ENCODE data around the gene FAM222A. TPM values are rescaled to one million over a fixed set of nuclear protein-coding genes. Genes with fewer than 3 reads are reported as not detected.
A peak's percentile ranks its signal among the peaks of the same experiment; 100 is the strongest.

The FAM222A gene
- total RNA-seq, 4 donors from 2014 or later: 7.0 to 24.3 (median 13.5) TPM

DNA sequence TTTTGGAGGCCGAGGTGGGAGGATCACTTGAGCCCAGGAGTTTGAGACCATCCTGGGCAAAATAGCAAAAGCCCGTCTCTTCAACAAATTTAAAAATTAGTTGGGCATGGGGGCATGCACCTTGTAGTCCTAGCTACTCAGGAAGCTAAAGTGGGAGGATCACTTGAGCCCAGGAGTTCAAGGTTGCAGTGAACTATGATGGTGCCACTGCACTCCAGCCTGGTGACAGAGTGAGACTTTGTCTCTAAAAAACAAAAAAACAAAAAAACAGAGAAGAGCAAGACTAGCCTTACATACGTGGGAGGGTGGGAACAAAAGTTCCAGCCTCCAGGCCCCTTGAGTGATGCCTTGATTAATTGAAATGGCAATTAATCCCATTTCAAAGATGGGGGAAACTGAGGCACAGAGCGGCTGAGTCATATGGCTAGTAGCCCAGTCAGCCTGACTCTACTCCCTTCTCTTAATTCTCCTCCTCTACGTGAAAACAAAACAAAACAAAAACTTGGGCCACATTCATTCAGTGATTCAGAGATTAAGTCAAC is 3.3 kb upstream of the FAM222A start:
- DNase-seq (no peak), ATAC-seq (no peak)
- intact Hi-C loops (cut with DNase I; ENCODE audit: low total_unique reads) (loop anchor here (10.0 kb wide), 2 partner anchors 175 to 1035 kb away; partner anchors contain the start of genes GLTP and PPP1CC), in situ Hi-C loops (cut with MboI; ENCODE audit: low sequenced_read_pairs in 4 of 4) (no loop called here)
- H3K4me1 ChIP-seq: peaks cover 8 to 11% of the 10 kb centered on the region in 2 donors
- H3K36me3 ChIP-seq: no peaks in the 10 kb centered on the region
- no peak overlapping the region for H3K4me3 ChIP-seq
- no peak overlapping the region for H3K27ac ChIP-seq
- TF ChIP-seq POLR2A (IDR thresholded peaks at IDR 0.05): no peak
- TF ChIP-seq, protein P1, sequence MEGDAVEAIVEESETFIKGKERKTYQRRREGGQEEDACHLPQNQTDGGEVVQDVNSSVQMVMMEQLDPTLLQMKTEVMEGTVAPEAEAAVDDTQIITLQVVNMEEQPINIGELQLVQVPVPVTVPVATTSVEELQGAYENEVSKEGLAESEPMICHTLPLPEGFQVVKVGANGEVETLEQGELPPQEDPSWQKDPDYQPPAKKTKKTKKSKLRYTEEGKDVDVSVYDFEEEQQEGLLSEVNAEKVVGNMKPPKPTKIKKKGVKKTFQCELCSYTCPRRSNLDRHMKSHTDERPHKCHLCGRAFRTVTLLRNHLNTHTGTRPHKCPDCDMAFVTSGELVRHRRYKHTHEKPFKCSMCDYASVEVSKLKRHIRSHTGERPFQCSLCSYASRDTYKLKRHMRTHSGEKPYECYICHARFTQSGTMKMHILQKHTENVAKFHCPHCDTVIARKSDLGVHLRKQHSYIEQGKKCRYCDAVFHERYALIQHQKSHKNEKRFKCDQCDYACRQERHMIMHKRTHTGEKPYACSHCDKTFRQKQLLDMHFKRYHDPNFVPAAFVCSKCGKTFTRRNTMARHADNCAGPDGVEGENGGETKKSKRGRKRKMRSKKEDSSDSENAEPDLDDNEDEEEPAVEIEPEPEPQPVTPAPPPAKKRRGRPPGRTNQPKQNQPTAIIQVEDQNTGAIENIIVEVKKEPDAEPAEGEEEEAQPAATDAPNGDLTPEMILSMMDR (IDR thresholded peaks at IDR 0.05 in 4 of 5, conservative IDR thresholded peaks at IDR 0.05 in 1 of 5): no peak
- peaks cover 0 to 2% (median 0%) of the 10 kb centered on the region in 3 donors for H3K27me3 ChIP-seq
- no peaks in the 10 kb centered on the region for H3K9me3 ChIP-seq

DNA sequence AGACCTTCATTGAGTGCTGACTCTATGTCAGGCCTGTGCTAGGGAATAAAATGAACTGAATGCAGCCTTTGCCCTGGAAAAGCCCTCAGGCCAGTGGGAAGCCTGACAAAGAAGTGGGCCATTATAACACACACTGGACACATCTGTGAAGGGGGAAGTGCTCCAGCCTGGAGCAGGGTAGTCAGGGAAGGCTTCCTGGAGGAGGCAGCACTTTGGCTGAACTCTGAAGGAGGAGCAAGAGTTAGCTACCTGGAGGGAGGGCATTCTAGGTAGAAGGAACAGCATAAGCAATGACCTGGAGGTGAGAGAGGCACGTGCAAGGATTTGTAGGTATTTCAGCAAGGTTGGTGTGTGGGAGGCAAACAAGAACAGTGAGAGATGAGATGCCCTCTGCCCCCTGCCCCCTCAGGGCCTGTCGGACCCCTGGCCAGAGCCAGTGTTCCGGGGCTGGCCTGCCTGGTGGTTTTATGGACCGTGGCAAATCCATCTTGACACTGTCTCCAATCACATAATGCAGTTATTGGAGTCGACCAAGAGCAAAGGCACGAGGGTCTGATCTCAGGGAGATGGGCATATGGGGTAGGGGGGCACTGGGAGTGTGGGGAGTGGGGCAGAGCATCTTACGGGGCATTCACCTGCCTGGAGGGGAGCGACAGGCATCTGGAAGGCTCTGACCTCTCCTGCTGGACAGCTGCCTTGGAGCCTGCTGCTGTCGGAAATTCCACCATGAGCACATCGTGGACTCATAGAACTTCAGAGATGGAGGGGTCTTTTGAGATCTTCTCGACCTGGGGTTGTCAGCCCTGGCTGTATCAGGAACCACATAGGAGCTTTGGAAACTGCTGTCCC is 2.7 kb upstream of the FAM222A start:
- Histone ChIP-seq H3K36me3 (no peaks in the 10 kb centered on the region), H3K4me3 (no peak overlapping the region), H3K4me1 (peaks cover 15 to 18% of the 10 kb centered on the region in 2 donors), H3K27ac (no peak overlapping the region), H3K9me3 (no peaks in the 10 kb centered on the region), H3K27me3 (peaks cover 0 to 2% (median 0%) of the 10 kb centered on the region in 3 donors)
- in situ Hi-C loops (cut with MboI; ENCODE audit: low sequenced_read_pairs in 4 of 4): no loop called here
- no peak for ATAC-seq
- TF ChIP-seq, protein P1 (IDR thresholded peaks at IDR 0.05 in 4 of 5, conservative IDR thresholded peaks at IDR 0.05 in 1 of 5): no peak
- no peak for TF ChIP-seq POLR2A (IDR thresholded peaks at IDR 0.05)
- intact Hi-C loops (cut with DNase I; ENCODE audit: low total_unique reads): loop anchor here (10.0 kb wide), 2 partner anchors 174 to 1034 kb away; partner anchors contain the start of genes GLTP and PPP1CC
- no peak for DNase-seq

DNA sequence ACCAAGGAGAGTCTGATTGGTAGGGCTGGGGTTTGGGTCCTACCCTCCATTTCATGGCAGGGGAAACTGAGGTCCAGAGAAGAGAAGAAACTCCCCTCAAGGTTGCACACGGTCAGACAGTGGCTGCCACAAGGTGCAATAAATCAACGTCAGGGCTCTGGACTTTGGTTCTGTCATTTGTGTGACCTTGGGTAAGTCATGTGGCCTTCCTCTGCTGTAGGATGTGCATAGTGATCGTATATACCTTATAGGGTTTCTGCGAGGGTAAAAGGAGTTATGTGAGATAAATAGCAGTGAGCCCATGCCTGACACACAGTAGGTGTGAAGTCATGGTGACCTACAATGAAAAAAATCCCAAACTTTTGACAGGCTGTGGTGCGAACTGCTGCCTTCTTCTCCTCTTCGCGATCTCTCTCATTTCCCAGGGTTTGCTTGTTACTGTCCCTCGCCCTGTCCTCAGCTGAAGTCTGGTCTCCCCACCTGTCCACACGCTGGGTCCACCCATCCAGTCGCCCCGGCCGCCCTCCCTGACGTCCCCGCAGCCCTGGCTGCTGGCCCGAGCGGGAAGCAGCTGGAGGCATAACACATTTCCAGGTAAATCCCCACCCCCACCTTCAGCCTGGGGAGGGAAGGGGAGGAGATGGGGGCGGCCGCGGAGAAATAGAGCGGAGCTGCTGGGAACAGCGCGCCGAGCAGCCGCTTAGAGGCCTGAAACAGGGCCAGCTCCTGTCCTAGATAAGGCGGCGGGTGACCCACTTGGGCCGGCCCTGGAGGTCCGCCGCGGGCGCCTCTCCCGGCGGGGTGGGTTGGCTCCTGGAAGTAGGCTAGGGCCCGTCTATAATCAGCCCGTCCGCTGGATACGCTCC is 1.8 kb upstream of the FAM222A start:
- Histone ChIP-seq H3K27ac (no peak overlapping the region), H3K36me3 (no peaks in the 10 kb centered on the region), H3K4me3 (peak overlapping the region in 1 of 4 donors; percentile 16), H3K27me3 (peaks cover 0 to 2% (median 0%) of the 10 kb centered on the region in 3 donors), H3K9me3 (no peaks in the 10 kb centered on the region), H3K4me1 (peaks cover 22 to 25% of the 10 kb centered on the region in 2 donors)
- ATAC-seq (no peak), DNase-seq (no peak)
- intact Hi-C loops (cut with DNase I; ENCODE audit: low total_unique reads) (loop anchor here (2.0 to 10.0 kb wide), 3 partner anchors 115 to 1033 kb away; partner anchors contain the start of genes GLTP and PPP1CC), in situ Hi-C loops (cut with MboI; ENCODE audit: low sequenced_read_pairs in 4 of 4) (no loop called here)
- TF ChIP-seq, protein P1 (IDR thresholded peaks at IDR 0.05 in 4 of 5, conservative IDR thresholded peaks at IDR 0.05 in 1 of 5): no peak
- TF ChIP-seq POLR2A (IDR thresholded peaks at IDR 0.05): no peak

DNA sequence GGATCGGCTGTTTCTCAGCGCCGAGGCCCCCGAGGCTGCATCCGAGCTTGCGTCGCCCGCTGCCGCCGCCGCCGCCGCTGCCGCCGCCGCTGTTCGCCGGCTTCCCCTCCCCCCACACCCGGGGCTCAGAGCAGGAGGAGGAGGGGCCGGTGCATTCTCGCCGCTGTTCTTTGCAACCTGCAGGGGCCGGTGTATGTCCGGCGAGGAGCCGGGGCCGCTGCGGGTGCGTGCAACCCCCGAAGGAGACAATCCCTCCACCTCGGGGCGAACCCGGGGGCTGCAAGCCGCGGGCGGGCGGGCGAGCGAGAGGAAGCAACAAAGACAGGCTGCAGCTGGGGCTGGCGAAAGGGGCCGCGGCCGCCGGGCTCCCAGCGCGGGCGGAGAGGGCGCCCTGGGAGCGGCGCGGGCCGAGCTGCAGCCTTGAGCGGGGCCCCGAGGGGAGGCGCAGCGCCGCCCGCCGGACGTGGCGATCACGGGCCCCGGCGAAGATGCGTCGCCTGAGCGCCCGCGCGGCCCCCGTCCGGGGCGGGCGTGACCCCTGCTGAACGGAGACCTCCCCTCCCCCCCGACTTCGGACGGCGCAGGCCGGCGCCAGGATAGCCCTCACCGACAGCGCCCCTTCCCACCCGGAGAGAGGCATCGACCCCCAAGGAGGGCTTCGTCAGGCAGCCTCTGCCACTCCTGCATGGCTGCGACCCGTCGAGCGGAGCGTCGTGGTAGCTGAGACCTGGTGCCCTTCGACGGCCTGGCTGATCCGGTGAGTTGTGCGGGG is 702 bp downstream of the FAM222A start:
- Histone ChIP-seq H3K4me1 (peaks cover 31 to 34% of the 10 kb centered on the region in 2 donors), H3K27me3 (no peaks in the 10 kb centered on the region), H3K27ac (peak overlapping the region; percentile 73 to 88 (median 82)), H3K4me3 (peak overlapping the region; percentile 57 to 77 (median 60)), H3K9me3 (no peaks in the 10 kb centered on the region), H3K36me3 (no peaks in the 10 kb centered on the region)
- no peak for TF ChIP-seq POLR2A (IDR thresholded peaks at IDR 0.05)
- TF ChIP-seq, protein P1 (IDR thresholded peaks at IDR 0.05 in 4 of 5, conservative IDR thresholded peaks at IDR 0.05 in 1 of 5): peak in 4 of 5 experiments; percentile 11 to 46 (median 38)
- ATAC-seq: peak; percentile 48 to 55
- intact Hi-C loops (cut with DNase I; ENCODE audit: low total_unique reads): loop anchor here (1.0 to 10.0 kb wide), 3 partner anchors 59 to 1030 kb away; partner anchors contain the start of genes GLTP and PPP1CC
- in situ Hi-C loops (cut with MboI; ENCODE audit: low sequenced_read_pairs in 4 of 4): no loop called here
- peak; percentile 31 to 57 for DNase-seq

Data from gastrocnemius medialis (tissue), 4 donors.